GM19438 (cell line): Measurements from ENCODE around the gene AGBL5.
"Not testable (repeated sequence)": the region's sequence is repeated elsewhere in the genome, so short reads cannot be mapped to it uniquely, and the experiment has no call there.

ENCODE experiments used
- ATAC-seq: cut with Tn5 transposase; IDR thresholded peaks from one replicate; pipeline ENCODE4 v1.9.1; 2021; ENCODE audit warnings: low read depth; ENCODE audit not compliant: unreplicated experiment

AGBL5 gene

DNA sequence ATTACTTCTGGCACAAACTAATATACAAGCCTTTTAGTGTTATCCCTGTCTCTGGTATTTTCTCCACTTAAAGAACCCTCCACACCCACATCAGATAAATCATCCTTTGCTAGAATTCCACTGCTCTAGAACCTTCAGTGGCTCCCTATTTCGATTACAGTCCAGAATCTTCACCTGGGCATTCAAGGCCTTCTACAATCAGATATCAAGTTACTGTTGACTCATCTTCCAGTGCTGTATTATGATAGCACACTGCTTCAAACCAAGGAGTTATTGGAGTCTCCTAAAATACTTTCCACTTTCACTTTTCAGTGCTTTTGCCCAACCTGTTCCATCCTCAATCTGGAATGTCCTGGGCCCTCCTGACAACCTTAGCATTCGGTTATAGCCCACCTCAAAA lies 64.1 kb downstream of the AGBL5 start:
- ATAC-seq, result no peak

- ATAC-seq, result no peak
Observed at GRCh38 chr2:27117995-27118524, 66.6 kb downstream of the AGBL5 start.

- ATAC-seq, result no peak
Observed at GRCh38 chr2:27118525-27119329, 67.3 kb downstream of the AGBL5 start, which contains the start of gene CGREF1. TSS of gene CGREF1 (minus strand) at chr2:27119128. CDS start at chr2:27104366, 14,762 bp downstream.

GRCh38 chr2:27119330-27119670 lies 67.8 kb downstream of the AGBL5 start:
- ATAC-seq, result not testable (repeated sequence)
